HG03571 (cell line): ENCODE data around the gene NTNG1.

Experiments used
- ATAC-seq: cut with Tn5 transposase; IDR thresholded peaks from one replicate; pipeline ENCODE4 v1.9.1; 2021; ENCODE audit not compliant: unreplicated experiment

NTNG1 gene

GRCh38 chr1:107443860-107444259, 303.0 kb downstream of the NTNG1 start:
- no peak for ATAC-seq

- no peak for ATAC-seq
These were observed 303.5 kb downstream of the NTNG1 start for GRCh38 chr1:107444302-107444701.

- no peak for ATAC-seq
These were observed 308.5 kb downstream of the NTNG1 start for GRCh38 chr1:107449326-107449725.

GRCh38 chr1:107450899-107451664, 310.2 kb downstream of the NTNG1 start:
- peak; percentile 71 for ATAC-seq

- peak; percentile 51 for ATAC-seq
These were observed 310.9 kb downstream of the NTNG1 start for GRCh38 chr1:107451715-107452114.

- no peak for ATAC-seq
These were observed 314.0 kb downstream of the NTNG1 start for GRCh38 chr1:107454791-107455190.

- no peak for ATAC-seq
These were observed 317.1 kb downstream of the NTNG1 start for GRCh38 chr1:107457989-107458388.

GRCh38 chr1:107459204-107459904, 318.5 kb downstream of the NTNG1 start:
- no peak for ATAC-seq

GRCh38 chr1:107460035-107460434, 319.2 kb downstream of the NTNG1 start:
- ATAC-seq: no peak

- ATAC-seq: no peak
These were observed 324.0 kb downstream of the NTNG1 start for GRCh38 chr1:107464827-107465226.

GRCh38 chr1:107467286-107467685, 326.4 kb downstream of the NTNG1 start:
- no peak for ATAC-seq

- ATAC-seq: no peak
These were observed 327.0 kb downstream of the NTNG1 start for GRCh38 chr1:107467811-107468210.

GRCh38 chr1:107473065-107473464, 332.2 kb downstream of the NTNG1 start:
- ATAC-seq: no peak

- ATAC-seq: peak; percentile 54
These were observed 334.2 kb downstream of the NTNG1 start for GRCh38 chr1:107474877-107475612.

GRCh38 chr1:107477233-107477632, 336.4 kb downstream of the NTNG1 start:
- ATAC-seq: no peak

GRCh38 chr1:107479865-107480350, 339.1 kb downstream of the NTNG1 start:
- no peak for ATAC-seq

GRCh38 chr1:107480548-107481415, 339.9 kb downstream of the NTNG1 start:
- no peak for ATAC-seq

- ATAC-seq: no peak
These were observed 341.0 kb downstream of the NTNG1 start for GRCh38 chr1:107481756-107482384.

GRCh38 chr1:107483949-107484348, 343.1 kb downstream of the NTNG1 start:
- no peak for ATAC-seq

- no peak for ATAC-seq
These were observed 345.5 kb downstream of the NTNG1 start for GRCh38 chr1:107486349-107486748.
